ENCODE data around the gene PUDP.
"Not testable (repeated sequence)": the region's sequence is repeated elsewhere in the genome, so short reads cannot be mapped to it uniquely, and the experiment has no call there.

The PUDP gene

GRCh38 chrX:7109838-7110793, 37.8 kb downstream of the PUDP start:
- Histone ChIP-seq H3K36me3 (ENCODE audit: control insufficient read depth in 2 of 2, insufficient read depth in 2 of 2, low read length in 2 of 2) (peaks cover 0 to 6% of the 10 kb centered on the region in 2 donors), H3K9ac (ENCODE audit: low read length in 2 of 2) (no peak overlapping the region), H3K27ac (ENCODE audit: low read length) (no peak overlapping the region), H3K9me3 (ENCODE audit: control insufficient read depth in 2 of 2, low read length in 2 of 2) (no peaks in the 10 kb centered on the region), H3K27me3 (ENCODE audit: control insufficient read depth in 1 of 2, insufficient read depth in 2 of 2, low read length in 2 of 2) (no peaks in the 10 kb centered on the region), H3K4me1 (ENCODE audit: control insufficient read depth, insufficient read depth, low read length) (peaks cover 3% of the 10 kb centered on the region), H3K4me3 (ENCODE audit: low read length in 2 of 2) (no peak overlapping the region)

DNA sequence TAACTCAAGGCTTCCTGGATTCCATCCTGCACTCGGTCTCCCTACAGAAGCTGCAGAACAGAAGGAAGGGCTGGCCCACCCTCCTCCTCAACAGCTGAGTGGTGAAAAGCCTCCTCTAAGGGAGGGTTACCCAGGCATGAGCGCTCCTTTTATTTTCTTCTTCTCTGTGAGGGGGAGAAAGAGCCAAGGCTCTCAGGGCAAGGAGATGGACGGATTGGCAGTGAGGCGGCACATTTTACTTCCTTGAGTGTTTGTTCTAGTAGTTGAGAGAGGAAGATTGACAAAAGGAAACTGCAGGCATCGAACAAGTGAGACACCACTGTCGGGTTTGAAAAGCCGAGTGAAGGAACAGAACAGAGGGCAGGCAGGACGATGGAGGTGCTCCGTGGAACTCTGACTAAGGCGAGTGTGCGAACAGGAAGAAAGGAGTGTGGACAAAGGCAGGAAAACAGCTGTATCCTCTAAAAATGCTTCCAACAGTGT, 38.9 kb downstream of the PUDP start:
- no peak overlapping the region for H3K27ac ChIP-seq (ENCODE audit: low read length)
- H3K9ac ChIP-seq (ENCODE audit: low read length in 2 of 2), result no peak overlapping the region

GRCh38 chrX:7108030-7108429, 39.9 kb downstream of the PUDP start:
- Histone ChIP-seq H3K9me3 (ENCODE audit: control insufficient read depth in 2 of 2, low read length in 2 of 2) (no peaks in the 10 kb centered on the region), H3K4me3 (ENCODE audit: low read length in 2 of 2) (no peak overlapping the region), H3K27ac (ENCODE audit: low read length) (no peak overlapping the region), H3K36me3 (ENCODE audit: control insufficient read depth in 2 of 2, insufficient read depth in 2 of 2, low read length in 2 of 2) (peaks cover 0 to 9% of the 10 kb centered on the region in 2 donors), H3K27me3 (ENCODE audit: control insufficient read depth in 1 of 2, insufficient read depth in 2 of 2, low read length in 2 of 2) (no peaks in the 10 kb centered on the region), H3K9ac (ENCODE audit: low read length in 2 of 2) (no peak overlapping the region), H3K4me1 (ENCODE audit: control insufficient read depth, insufficient read depth, low read length) (peaks cover 3% of the 10 kb centered on the region)

More for the DNA sequence above, 38.9 kb downstream of the PUDP start:
- Histone ChIP-seq H3K27me3 (ENCODE audit: control insufficient read depth in 1 of 2, insufficient read depth in 2 of 2, low read length in 2 of 2) (no peaks in the 10 kb centered on the region), H3K9me3 (ENCODE audit: control insufficient read depth in 2 of 2, low read length in 2 of 2) (no peaks in the 10 kb centered on the region), H3K4me3 (ENCODE audit: low read length in 2 of 2) (peak overlapping the region in 1 of 2 donors; percentile 57), H3K4me1 (ENCODE audit: control insufficient read depth, insufficient read depth, low read length) (peaks cover 3% of the 10 kb centered on the region), H3K36me3 (ENCODE audit: control insufficient read depth in 2 of 2, insufficient read depth in 2 of 2, low read length in 2 of 2) (peaks cover 0 to 9% of the 10 kb centered on the region in 2 donors)

DNA sequence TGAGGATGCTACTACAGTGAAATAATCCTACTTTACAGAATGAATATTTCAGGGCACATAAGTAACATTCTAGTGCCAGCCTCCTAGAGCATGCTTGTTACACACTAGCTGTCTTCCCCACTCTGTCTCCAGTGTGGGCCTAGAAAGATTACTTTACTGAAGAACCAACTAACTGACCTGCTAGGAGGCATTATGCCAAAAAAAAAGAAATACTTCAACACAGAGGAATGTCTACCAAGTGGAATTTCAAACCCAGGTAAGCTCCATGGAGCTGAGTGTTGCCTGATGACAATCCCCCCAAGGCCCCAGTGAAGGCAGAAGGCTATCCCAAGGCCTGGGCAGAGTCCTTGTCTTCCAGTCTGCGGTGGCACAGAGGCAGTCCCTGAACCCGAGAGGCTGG, 41.3 kb downstream of the PUDP start:
- H3K9ac ChIP-seq (ENCODE audit: low read length in 2 of 2), result no peak overlapping the region
- H3K4me1 ChIP-seq (ENCODE audit: control insufficient read depth, insufficient read depth, low read length), result peaks cover 3% of the 10 kb centered on the region
- peaks cover 0 to 9% of the 10 kb centered on the region in 2 donors for H3K36me3 ChIP-seq (ENCODE audit: control insufficient read depth in 2 of 2, insufficient read depth in 2 of 2, low read length in 2 of 2)

DNA sequence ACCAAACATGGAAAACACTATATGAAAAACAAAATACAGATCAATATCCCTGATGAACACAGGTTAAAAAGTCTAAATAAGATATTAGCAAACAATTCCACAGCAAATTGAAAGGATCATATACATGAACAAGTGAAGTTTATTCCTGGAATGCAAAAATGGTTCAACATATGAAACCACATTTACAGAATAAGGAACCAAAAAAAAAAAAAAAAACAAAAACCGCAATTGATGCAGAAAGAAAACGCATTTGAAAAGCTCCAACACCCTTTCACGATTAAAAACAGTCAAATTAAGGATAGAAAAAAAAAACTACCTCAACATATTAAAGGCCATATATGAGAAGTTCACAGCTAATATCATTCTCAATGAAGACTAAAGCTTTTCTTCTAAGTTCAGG, 45.8 kb downstream of the PUDP start:
- H3K9ac ChIP-seq (ENCODE audit: low read length in 2 of 2), result no peak overlapping the region
- H3K36me3 ChIP-seq (ENCODE audit: control insufficient read depth in 2 of 2, insufficient read depth in 2 of 2, low read length in 2 of 2), result peaks cover 0 to 17% of the 10 kb centered on the region in 2 donors
- no peak overlapping the region for H3K4me3 ChIP-seq (ENCODE audit: low read length in 2 of 2)
- H3K9me3 ChIP-seq (ENCODE audit: control insufficient read depth in 2 of 2, low read length in 2 of 2), result no peaks in the 10 kb centered on the region
- no peaks in the 10 kb centered on the region for H3K4me1 ChIP-seq (ENCODE audit: control insufficient read depth, insufficient read depth, low read length)
- no peak overlapping the region for H3K27ac ChIP-seq (ENCODE audit: low read length)
- no peaks in the 10 kb centered on the region for H3K27me3 ChIP-seq (ENCODE audit: control insufficient read depth in 1 of 2, insufficient read depth in 2 of 2, low read length in 2 of 2)

More for the DNA sequence above, 41.3 kb downstream of the PUDP start:
- Histone ChIP-seq H3K4me3 (ENCODE audit: low read length in 2 of 2) (no peak overlapping the region), H3K27me3 (ENCODE audit: control insufficient read depth in 1 of 2, insufficient read depth in 2 of 2, low read length in 2 of 2) (no peaks in the 10 kb centered on the region), H3K27ac (ENCODE audit: low read length) (no peak overlapping the region), H3K9me3 (ENCODE audit: control insufficient read depth in 2 of 2, low read length in 2 of 2) (no peaks in the 10 kb centered on the region)

- H3K27me3 ChIP-seq (ENCODE audit: control insufficient read depth in 1 of 2, insufficient read depth in 2 of 2, low read length in 2 of 2), result no peaks in the 10 kb centered on the region
- peaks cover 0 to 11% of the 10 kb centered on the region in 2 donors for H3K36me3 ChIP-seq (ENCODE audit: control insufficient read depth in 2 of 2, insufficient read depth in 2 of 2, low read length in 2 of 2)
- no peak overlapping the region for H3K9ac ChIP-seq (ENCODE audit: low read length in 2 of 2)
- no peak overlapping the region for H3K27ac ChIP-seq (ENCODE audit: low read length)
- H3K9me3 ChIP-seq (ENCODE audit: control insufficient read depth in 2 of 2, low read length in 2 of 2), result no peaks in the 10 kb centered on the region
- no peak overlapping the region for H3K4me3 ChIP-seq (ENCODE audit: low read length in 2 of 2)
- no peaks in the 10 kb centered on the region for H3K4me1 ChIP-seq (ENCODE audit: control insufficient read depth, insufficient read depth, low read length)
These were observed 47.9 kb downstream of the PUDP start for GRCh38 chrX:7100022-7100421.

GRCh38 chrX:7095657-7096056, 52.3 kb downstream of the PUDP start:
- not testable (repeated sequence) for H3K27me3 ChIP-seq (ENCODE audit: control insufficient read depth in 1 of 2, insufficient read depth in 2 of 2, low read length in 2 of 2); H3K4me1 ChIP-seq (ENCODE audit: control insufficient read depth, insufficient read depth, low read length); H3K4me3 ChIP-seq (ENCODE audit: low read length in 2 of 2); H3K9ac ChIP-seq (ENCODE audit: low read length in 2 of 2); H3K27ac ChIP-seq (ENCODE audit: low read length); H3K9me3 ChIP-seq (ENCODE audit: control insufficient read depth in 2 of 2, low read length in 2 of 2); H3K36me3 ChIP-seq (ENCODE audit: control insufficient read depth in 2 of 2, insufficient read depth in 2 of 2, low read length in 2 of 2)

DNA sequence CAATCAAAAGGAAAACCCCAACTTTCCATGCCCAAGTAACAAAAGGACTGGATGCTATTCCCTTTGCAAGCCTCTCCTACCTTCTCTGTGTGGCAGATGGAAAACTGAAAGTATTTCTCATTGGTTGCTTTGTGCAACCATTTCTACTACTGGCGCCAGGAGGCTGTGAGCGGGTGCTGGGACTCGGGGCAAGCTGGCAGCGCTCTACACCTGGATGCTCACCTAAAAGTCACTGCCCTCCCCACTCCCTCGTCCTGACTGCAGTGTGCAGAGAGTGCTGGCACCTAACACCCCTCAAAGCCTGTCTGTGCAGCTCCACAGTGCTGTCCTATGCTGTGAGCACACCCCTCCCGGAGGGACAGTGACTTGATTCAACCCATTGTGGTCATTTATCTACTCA, 54.6 kb downstream of the PUDP start:
- Histone ChIP-seq H3K9me3 (ENCODE audit: control insufficient read depth in 2 of 2, low read length in 2 of 2) (no peaks in the 10 kb centered on the region), H3K4me1 (ENCODE audit: control insufficient read depth, insufficient read depth, low read length) (no peaks in the 10 kb centered on the region), H3K36me3 (ENCODE audit: control insufficient read depth in 2 of 2, insufficient read depth in 2 of 2, low read length in 2 of 2) (peaks cover 0 to 6% of the 10 kb centered on the region in 2 donors), H3K27ac (ENCODE audit: low read length) (no peak overlapping the region), H3K9ac (ENCODE audit: low read length in 2 of 2) (no peak overlapping the region), H3K4me3 (ENCODE audit: low read length in 2 of 2) (no peak overlapping the region), H3K27me3 (ENCODE audit: control insufficient read depth in 1 of 2, insufficient read depth in 2 of 2, low read length in 2 of 2) (no peaks in the 10 kb centered on the region)

DNA sequence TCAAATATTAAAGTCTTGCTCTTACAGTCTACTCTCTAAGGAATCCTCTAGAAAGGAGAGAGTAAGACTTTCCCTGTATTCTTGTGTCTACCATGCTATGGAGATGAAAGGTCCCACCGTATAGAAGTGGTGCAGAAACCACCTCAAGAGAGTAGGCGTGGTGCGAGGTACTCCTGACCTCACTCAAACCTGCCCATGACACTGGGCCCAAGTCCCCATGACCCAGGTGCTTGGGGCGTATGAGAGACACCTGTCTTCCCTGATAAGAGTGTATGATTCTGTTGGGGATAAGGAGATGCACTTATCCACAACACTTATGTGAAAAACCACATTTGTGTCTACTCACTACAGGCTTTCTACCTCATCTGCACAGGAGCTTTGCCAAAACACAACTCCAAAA, 55.4 kb downstream of the PUDP start:
- no peaks in the 10 kb centered on the region for H3K9me3 ChIP-seq (ENCODE audit: control insufficient read depth in 2 of 2, low read length in 2 of 2)
- H3K36me3 ChIP-seq (ENCODE audit: control insufficient read depth in 2 of 2, insufficient read depth in 2 of 2, low read length in 2 of 2), result peaks cover 0 to 3% of the 10 kb centered on the region in 2 donors
- H3K4me3 ChIP-seq (ENCODE audit: low read length in 2 of 2), result no peak overlapping the region
- no peak overlapping the region for H3K9ac ChIP-seq (ENCODE audit: low read length in 2 of 2)
- H3K4me1 ChIP-seq (ENCODE audit: control insufficient read depth, insufficient read depth, low read length), result no peaks in the 10 kb centered on the region
- no peaks in the 10 kb centered on the region for H3K27me3 ChIP-seq (ENCODE audit: control insufficient read depth in 1 of 2, insufficient read depth in 2 of 2, low read length in 2 of 2)
- H3K27ac ChIP-seq (ENCODE audit: low read length), result no peak overlapping the region

- Histone ChIP-seq H3K27me3 (ENCODE audit: control insufficient read depth in 1 of 2, insufficient read depth in 2 of 2, low read length in 2 of 2) (no peaks in the 10 kb centered on the region), H3K4me1 (ENCODE audit: control insufficient read depth, insufficient read depth, low read length) (no peaks in the 10 kb centered on the region), H3K36me3 (ENCODE audit: control insufficient read depth in 2 of 2, insufficient read depth in 2 of 2, low read length in 2 of 2) (no peaks in the 10 kb centered on the region), H3K9me3 (ENCODE audit: control insufficient read depth in 2 of 2, low read length in 2 of 2) (no peaks in the 10 kb centered on the region), H3K9ac (ENCODE audit: low read length in 2 of 2) (no peak overlapping the region), H3K27ac (ENCODE audit: low read length) (no peak overlapping the region), H3K4me3 (ENCODE audit: low read length in 2 of 2) (no peak overlapping the region)
These were observed 56.0 kb downstream of the PUDP start for GRCh38 chrX:7091923-7092322.

- Histone ChIP-seq H3K27me3 (ENCODE audit: control insufficient read depth in 1 of 2, insufficient read depth in 2 of 2, low read length in 2 of 2) (no peaks in the 10 kb centered on the region), H3K9ac (ENCODE audit: low read length in 2 of 2) (no peak overlapping the region), H3K9me3 (ENCODE audit: control insufficient read depth in 2 of 2, low read length in 2 of 2) (no peaks in the 10 kb centered on the region), H3K27ac (ENCODE audit: low read length) (no peak overlapping the region), H3K4me3 (ENCODE audit: low read length in 2 of 2) (no peak overlapping the region), H3K4me1 (ENCODE audit: control insufficient read depth, insufficient read depth, low read length) (no peaks in the 10 kb centered on the region), H3K36me3 (ENCODE audit: control insufficient read depth in 2 of 2, insufficient read depth in 2 of 2, low read length in 2 of 2) (no peaks in the 10 kb centered on the region)
These were observed 57.3 kb downstream of the PUDP start for GRCh38 chrX:7090641-7091040.
